Measurements from ENCODE around the gene SEMA3D.

SEMA3D gene

GRCh38 chr7:84971360-84971759 lies 215.5 kb downstream of the SEMA3D start:
- no peak for DNase-seq

GRCh38 chr7:84970670-84971069 lies 216.2 kb downstream of the SEMA3D start:
- no peak for DNase-seq

GRCh38 chr7:84953234-84953633 lies 233.6 kb downstream of the SEMA3D start:
- no peak for DNase-seq

- DNase-seq, result no peak
Measured at GRCh38 chr7:84950836-84951235, 236.0 kb downstream of the SEMA3D start.

- DNase-seq, result no peak
Measured at GRCh38 chr7:84949501-84949900, 237.4 kb downstream of the SEMA3D start.

GRCh38 chr7:84949067-84949466 lies 237.8 kb downstream of the SEMA3D start:
- DNase-seq, result no peak

- DNase-seq, result no peak
Measured at GRCh38 chr7:84948634-84949033, 238.2 kb downstream of the SEMA3D start.

- DNase-seq, result no peak
Measured at GRCh38 chr7:84946549-84946948, 240.3 kb downstream of the SEMA3D start.

Data from NCI-H2029 (cell line).